Measurements from ENCODE around the gene GASK1B. TPM values are rescaled to one million over a fixed set of nuclear protein-coding genes. Genes with fewer than 3 reads are reported as not detected.

The GASK1B gene
- total and polyA plus RNA-seq, 2 of the 4 experiments (the other 2 are of a cell fraction) = 4.1 to 5.4 TPM

Other genes starting within 250 kb of the GASK1B start
- gene TMEM144, start 37.5 kb upstream of the GASK1B start, total RNA-seq (2012; rRNA removed) = 1.9 and 2.2 TPM in 2 replicates
- 0.39 and 0.58 TPM in 2 replicates for gene TMEM144, start 37.5 kb upstream of the GASK1B start, polyA plus RNA-seq (2012; rRNA removed)